ENCODE measurements around the gene PLA2G4B. TPM values are rescaled to one million over a fixed set of nuclear protein-coding genes. Genes with fewer than 3 reads are reported as not detected.

Gene PLA2G4B
- total and polyA plus RNA-seq, 4 donors, result 5.7 to 13.0 (median 10.6) TPM

DNA sequence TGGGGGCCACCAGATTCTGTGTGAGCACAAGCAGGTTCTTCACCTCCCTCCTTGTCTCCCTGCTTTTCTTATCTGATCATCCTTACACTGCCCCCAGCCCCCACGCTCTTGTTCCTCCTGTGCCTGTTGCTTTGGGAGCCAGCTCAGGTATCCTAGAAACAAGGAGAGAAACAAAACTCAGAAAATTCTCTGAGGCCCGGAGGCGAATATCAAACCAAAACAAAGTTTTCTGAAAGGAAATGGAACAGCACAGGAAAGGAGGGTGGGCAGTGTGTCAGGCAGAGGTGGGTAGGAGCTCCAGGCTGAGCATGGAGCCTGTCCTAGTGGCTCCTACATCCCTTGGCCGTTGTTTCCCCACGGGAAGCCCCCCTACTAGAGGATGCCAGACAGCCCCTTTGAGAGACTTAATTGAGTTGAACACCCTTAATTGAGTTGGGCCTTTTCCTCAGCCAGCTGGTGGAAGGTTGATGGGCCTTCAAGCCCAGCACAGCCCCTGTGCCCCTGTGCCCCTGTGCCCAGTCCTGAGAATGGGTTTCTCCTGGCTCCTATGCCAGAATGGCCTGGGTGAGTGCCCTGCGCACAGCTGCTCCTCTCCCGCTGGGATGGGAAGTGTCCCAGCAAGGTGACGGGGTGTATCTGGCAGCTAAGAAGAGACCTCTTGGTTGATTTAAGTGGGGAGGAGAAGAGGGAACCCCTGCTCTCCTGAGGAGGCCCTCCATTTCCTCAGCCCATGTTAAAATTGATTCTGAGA, 33.6 kb upstream of the PLA2G4B start:
- DNase-seq, result no peak
- Histone ChIP-seq H3K9me3 (ENCODE audit: control insufficient read depth in 4 of 4, insufficient read depth in 3 of 4, low read length in 3 of 4) (no peaks in the 10 kb centered on the region), H3K27ac (ENCODE audit: low read depth in 1 of 2, low read length in 1 of 2) (no peak overlapping the region), H3K9ac (ENCODE audit: insufficient read depth in 1 of 2, low read length in 2 of 2) (no peak overlapping the region), H3K4me3 (no peak overlapping the region), H3K36me3 (ENCODE audit: control insufficient read depth in 4 of 4, insufficient read depth in 4 of 4, low read length in 4 of 4) (peaks cover 0 to 10% (median 4%) of the 10 kb centered on the region in 4 donors), H3K27me3 (ENCODE audit: control insufficient read depth in 3 of 3, insufficient read depth in 3 of 3, low read length in 2 of 3) (no peaks in the 10 kb centered on the region), H3K4me1 (ENCODE audit: control insufficient read depth in 5 of 5, insufficient read depth in 5 of 5, low read length in 5 of 5) (peaks cover 0 to 6% (median 0%) of the 10 kb centered on the region in 5 donors)
- TF ChIP-seq, protein P1, sequence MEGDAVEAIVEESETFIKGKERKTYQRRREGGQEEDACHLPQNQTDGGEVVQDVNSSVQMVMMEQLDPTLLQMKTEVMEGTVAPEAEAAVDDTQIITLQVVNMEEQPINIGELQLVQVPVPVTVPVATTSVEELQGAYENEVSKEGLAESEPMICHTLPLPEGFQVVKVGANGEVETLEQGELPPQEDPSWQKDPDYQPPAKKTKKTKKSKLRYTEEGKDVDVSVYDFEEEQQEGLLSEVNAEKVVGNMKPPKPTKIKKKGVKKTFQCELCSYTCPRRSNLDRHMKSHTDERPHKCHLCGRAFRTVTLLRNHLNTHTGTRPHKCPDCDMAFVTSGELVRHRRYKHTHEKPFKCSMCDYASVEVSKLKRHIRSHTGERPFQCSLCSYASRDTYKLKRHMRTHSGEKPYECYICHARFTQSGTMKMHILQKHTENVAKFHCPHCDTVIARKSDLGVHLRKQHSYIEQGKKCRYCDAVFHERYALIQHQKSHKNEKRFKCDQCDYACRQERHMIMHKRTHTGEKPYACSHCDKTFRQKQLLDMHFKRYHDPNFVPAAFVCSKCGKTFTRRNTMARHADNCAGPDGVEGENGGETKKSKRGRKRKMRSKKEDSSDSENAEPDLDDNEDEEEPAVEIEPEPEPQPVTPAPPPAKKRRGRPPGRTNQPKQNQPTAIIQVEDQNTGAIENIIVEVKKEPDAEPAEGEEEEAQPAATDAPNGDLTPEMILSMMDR (IDR thresholded peaks at IDR 0.05; ENCODE audit: control extremely low read depth, extremely low read depth), result no peak
- ATAC-seq (ENCODE audit: insufficient read depth, low FRiP score), result no peak
- 59 to 64% methylated on average over 8 of the region's 8 CpGs for WGBS, 2 donors

DNA sequence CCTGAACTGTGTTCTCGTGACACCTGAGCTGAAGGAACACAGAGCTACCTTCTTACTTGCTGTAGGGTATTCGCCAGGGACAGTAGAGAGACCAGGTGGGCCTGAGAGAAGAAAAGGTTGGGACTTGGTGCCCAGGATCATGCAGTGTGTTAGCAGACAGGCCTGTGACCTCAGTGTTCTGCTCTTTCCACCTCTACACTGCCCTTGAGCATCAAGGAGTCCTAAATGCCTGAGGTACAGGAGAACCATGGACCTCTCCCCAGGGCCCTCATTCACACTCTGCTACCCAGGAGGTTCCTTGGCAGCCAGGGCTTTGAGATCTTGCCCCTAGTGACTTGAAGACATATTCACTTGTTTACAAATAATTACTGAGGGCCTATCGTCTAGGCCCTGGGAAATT, 32.9 kb upstream of the PLA2G4B start:
- Histone ChIP-seq H3K9me3 (ENCODE audit: control insufficient read depth in 4 of 4, insufficient read depth in 3 of 4, low read length in 3 of 4) (no peaks in the 10 kb centered on the region), H3K4me1 (ENCODE audit: control insufficient read depth in 5 of 5, insufficient read depth in 5 of 5, low read length in 5 of 5) (peaks cover 0 to 6% (median 0%) of the 10 kb centered on the region in 5 donors), H3K4me3 (no peak overlapping the region), H3K27me3 (ENCODE audit: control insufficient read depth in 3 of 3, insufficient read depth in 3 of 3, low read length in 2 of 3) (no peaks in the 10 kb centered on the region), H3K9ac (ENCODE audit: insufficient read depth in 1 of 2, low read length in 2 of 2) (no peak overlapping the region), H3K27ac (ENCODE audit: low read depth in 1 of 2, low read length in 1 of 2) (no peak overlapping the region), H3K36me3 (ENCODE audit: control insufficient read depth in 4 of 4, insufficient read depth in 4 of 4, low read length in 4 of 4) (peaks cover 0 to 7% (median 4%) of the 10 kb centered on the region in 4 donors)
- no peak for ATAC-seq (ENCODE audit: insufficient read depth, low FRiP score)
- no peak for DNase-seq
- TF ChIP-seq, protein P1 (IDR thresholded peaks at IDR 0.05; ENCODE audit: control extremely low read depth, extremely low read depth), result no peak
- 85 to 92% methylated on average over 3 of the region's 3 CpGs for WGBS, 2 donors

DNA sequence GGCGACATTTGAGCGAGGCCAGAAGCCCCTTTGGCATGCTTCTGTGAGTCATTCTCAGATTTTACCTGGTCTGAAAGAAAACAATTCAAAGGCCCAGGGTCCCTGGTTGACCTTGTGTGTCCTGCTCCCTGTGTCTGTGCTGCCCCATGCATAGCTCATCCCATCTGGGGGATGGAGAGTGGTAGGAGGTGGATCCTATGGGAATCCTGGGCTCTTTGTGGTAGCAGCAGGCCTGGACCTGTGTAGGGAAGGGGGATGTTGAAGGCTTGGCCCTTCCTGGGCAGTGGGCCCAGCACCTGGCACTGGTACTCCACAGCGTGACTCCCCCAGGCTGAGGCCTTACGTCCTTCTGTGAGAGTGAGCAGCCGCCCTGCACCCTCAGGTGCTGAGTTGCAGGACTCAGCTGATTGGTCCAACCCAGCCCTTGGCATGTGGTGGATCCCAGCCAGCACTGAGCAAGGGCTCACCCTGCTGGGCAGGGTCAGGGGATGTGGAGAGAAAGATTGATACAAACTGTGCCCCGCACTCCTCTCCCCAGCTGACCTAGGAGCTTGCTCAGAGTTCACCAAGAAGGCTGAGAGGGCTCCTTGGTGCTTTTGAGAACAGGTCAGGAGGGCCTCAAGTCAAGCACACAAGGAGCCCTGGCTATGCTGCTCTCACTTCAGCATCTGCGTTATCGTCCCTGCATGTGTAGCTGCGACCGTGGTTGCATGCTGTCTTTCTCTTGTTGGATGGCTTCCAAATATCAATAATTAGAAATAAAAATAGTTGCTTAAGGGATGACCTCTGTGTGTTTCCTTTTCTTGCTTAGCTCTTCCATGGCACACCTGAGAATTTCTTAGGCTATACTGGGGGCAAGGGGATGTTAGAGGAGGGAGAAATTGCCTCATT, 32.1 kb upstream of the PLA2G4B start:
- no peaks in the 10 kb centered on the region for H3K27me3 ChIP-seq (ENCODE audit: control insufficient read depth in 3 of 3, insufficient read depth in 3 of 3, low read length in 2 of 3)
- DNase-seq (peak in 2 of 3 donors; percentile 25 to 31), ATAC-seq (ENCODE audit: insufficient read depth, low FRiP score) (peak; percentile 54)
- WGBS, 2 donors, result 87 to 88% methylated on average over 10 of the region's 10 CpGs
- TF ChIP-seq, protein P1 (IDR thresholded peaks at IDR 0.05; ENCODE audit: control extremely low read depth, extremely low read depth), result no peak
- no peak overlapping the region for H3K27ac ChIP-seq (ENCODE audit: low read depth in 1 of 2, low read length in 1 of 2)
- no peaks in the 10 kb centered on the region for H3K9me3 ChIP-seq (ENCODE audit: control insufficient read depth in 4 of 4, insufficient read depth in 3 of 4, low read length in 3 of 4)
- H3K4me1 ChIP-seq (ENCODE audit: control insufficient read depth in 5 of 5, insufficient read depth in 5 of 5, low read length in 5 of 5), result peaks cover 0 to 6% (median 0%) of the 10 kb centered on the region in 5 donors
- no peak overlapping the region for H3K4me3 ChIP-seq
- peaks cover 0 to 7% (median 3%) of the 10 kb centered on the region in 4 donors for H3K36me3 ChIP-seq (ENCODE audit: control insufficient read depth in 4 of 4, insufficient read depth in 4 of 4, low read length in 4 of 4)
- H3K9ac ChIP-seq (ENCODE audit: insufficient read depth in 1 of 2, low read length in 2 of 2), result no peak overlapping the region

All from lung (tissue), 12 donors.